ENCODE data around the gene RBPJ.

- TF ChIP-seq, protein P1, sequence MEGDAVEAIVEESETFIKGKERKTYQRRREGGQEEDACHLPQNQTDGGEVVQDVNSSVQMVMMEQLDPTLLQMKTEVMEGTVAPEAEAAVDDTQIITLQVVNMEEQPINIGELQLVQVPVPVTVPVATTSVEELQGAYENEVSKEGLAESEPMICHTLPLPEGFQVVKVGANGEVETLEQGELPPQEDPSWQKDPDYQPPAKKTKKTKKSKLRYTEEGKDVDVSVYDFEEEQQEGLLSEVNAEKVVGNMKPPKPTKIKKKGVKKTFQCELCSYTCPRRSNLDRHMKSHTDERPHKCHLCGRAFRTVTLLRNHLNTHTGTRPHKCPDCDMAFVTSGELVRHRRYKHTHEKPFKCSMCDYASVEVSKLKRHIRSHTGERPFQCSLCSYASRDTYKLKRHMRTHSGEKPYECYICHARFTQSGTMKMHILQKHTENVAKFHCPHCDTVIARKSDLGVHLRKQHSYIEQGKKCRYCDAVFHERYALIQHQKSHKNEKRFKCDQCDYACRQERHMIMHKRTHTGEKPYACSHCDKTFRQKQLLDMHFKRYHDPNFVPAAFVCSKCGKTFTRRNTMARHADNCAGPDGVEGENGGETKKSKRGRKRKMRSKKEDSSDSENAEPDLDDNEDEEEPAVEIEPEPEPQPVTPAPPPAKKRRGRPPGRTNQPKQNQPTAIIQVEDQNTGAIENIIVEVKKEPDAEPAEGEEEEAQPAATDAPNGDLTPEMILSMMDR (conservative IDR thresholded peaks at IDR 0.05), result no peak
- TF ChIP-seq ZFX (IDR thresholded peaks at IDR 0.05), result no peak
Measured at GRCh38 chr4:26275281-26275680, 45.5 kb upstream of the RBPJ start.
